Esophagus muscularis mucosa (tissue), 4 donors: ENCODE data around the gene NARF. TPM values are rescaled to one million over a fixed set of nuclear protein-coding genes. Genes with fewer than 3 reads are reported as not detected.
A peak's percentile ranks its signal among the peaks of the same experiment; 100 is the strongest.

Source experiments
- DNase-seq: peaks from one replicate; pipeline ENCODE4 v3.0.0-alpha.2; 2017; ENCODE audit errors: extremely low spot score
- H3K27ac ChIP-seq, 4 donors: fragments of 200-600 bp; sonication (generic); replicated peaks in 1 of 4; 1 replicate in 3 of 4; 2 replicates in 1 of 4; pipeline ENCODE4 v1.5.1; 2016 to 2019; ENCODE audit warnings: mild to moderate bottlenecking in 1 of 4
- H3K27me3 ChIP-seq, 4 donors: fragments of 200-600 bp; sonication (generic); one replicate each; pipeline versions ENCODE4 v1.5.1 to v1.6.0; 2016 to 2019
- H3K36me3 ChIP-seq, 4 donors: fragments of 200-600 bp; sonication (generic); one replicate each; pipeline ENCODE4 v1.5.1; 2016 to 2019
- H3K4me1 ChIP-seq, 4 donors: fragments of 200-600 bp; sonication (generic); one replicate each; pipeline ENCODE4 v1.5.1; 2016 to 2019
- H3K4me3 ChIP-seq, 4 donors: fragments of 200-600 bp; sonication (generic); 1 replicate in 2 of 4; 2 replicates in 2 of 4; pipeline ENCODE4 v1.5.1; 2016 to 2019; ENCODE audit warnings: mild to moderate bottlenecking in 4 of 4, moderate library complexity in 1 of 4
- H3K9me3 ChIP-seq, 4 donors: fragments of 200-600 bp; sonication (generic); 1 replicate in 3 of 4; 2 replicates in 1 of 4; pipeline ENCODE4 v1.5.1; 2016 to 2019
- EP300 ChIP-seq: sonication (generic); formaldehyde crosslinking; IDR thresholded peaks from one replicate; pipeline ENCODE4 v1.6.1; 2017; ENCODE audit warnings: antibody characterized with exemption
- POLR2A ChIP-seq: fragments of 450-650 bp; IDR thresholded peaks from one replicate; pipeline ENCODE4 v1.6.1; 2017; ENCODE audit warnings: antibody characterized with exemption, moderate library complexity, mild to moderate bottlenecking, low read depth
- POLR2AphosphoS5 ChIP-seq, 2 donors: sonication (generic); formaldehyde crosslinking; IDR thresholded peaks; one replicate each; pipeline ENCODE4 v1.6.1; 2017; ENCODE audit warnings: antibody characterized with exemption in 2 of 2
- WGBS: methylation state at CpG from one replicate; pipeline ENCODE4 v1.1.5; 2018; 5-methylcytosine and 5-hydroxymethylcytosine counted together
- intact Hi-C: fragments of 100-400 bp; cut with DNase I; formaldehyde crosslinking; loops from one replicate; pipeline ENCODE4 v1.15.1; 2023
- total RNA-seq, 4 donors: library from RNA; depleted of rRNA; stranded (reverse); fragments of >200 nt; gene quantifications; one replicate each; pipeline versions ENCODE4 v1.1.0 to v1.2.1, GENCODE V29; 2016
- TF ChIP-seq, protein P1 (sequence below), 3 experiments: fragments of 200-600 bp in 2 of 3; fragments of 450-650 bp in 1 of 3; sonication (generic) in 2 of 3; IDR thresholded peaks; one replicate each; pipeline ENCODE4 v1.5.1; 2017 to 2019; ENCODE audit warnings: antibody characterized with exemption in 3 of 3, mild to moderate bottlenecking in 2 of 3, moderate library complexity in 1 of 3

NARF gene
- total RNA-seq, 4 donors from 2014 or later = 26.2 to 30.9 (median 29.3) TPM

DNA sequence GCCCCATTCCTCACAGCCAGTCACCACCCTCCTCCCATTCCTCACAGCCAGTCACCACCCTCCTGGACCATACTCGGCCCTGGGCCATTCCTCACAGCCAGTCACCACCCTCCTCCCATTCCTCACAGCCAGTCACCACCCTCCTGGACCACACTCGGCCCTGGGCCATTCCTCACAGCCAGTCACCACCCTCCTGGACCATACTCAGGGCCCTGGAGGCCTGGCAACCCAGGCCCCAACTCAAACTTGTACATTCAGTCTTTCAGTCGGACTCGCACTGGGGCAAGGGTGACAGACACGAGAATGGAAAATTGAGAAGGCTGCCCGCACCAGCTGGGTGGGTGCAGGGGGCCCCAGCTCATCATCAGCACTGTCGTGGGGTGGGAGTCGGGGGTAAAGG, 30.6 kb downstream of the NARF start:
- H3K27ac ChIP-seq = peak overlapping the region; percentile 54 to 73 (median 68)

DNA sequence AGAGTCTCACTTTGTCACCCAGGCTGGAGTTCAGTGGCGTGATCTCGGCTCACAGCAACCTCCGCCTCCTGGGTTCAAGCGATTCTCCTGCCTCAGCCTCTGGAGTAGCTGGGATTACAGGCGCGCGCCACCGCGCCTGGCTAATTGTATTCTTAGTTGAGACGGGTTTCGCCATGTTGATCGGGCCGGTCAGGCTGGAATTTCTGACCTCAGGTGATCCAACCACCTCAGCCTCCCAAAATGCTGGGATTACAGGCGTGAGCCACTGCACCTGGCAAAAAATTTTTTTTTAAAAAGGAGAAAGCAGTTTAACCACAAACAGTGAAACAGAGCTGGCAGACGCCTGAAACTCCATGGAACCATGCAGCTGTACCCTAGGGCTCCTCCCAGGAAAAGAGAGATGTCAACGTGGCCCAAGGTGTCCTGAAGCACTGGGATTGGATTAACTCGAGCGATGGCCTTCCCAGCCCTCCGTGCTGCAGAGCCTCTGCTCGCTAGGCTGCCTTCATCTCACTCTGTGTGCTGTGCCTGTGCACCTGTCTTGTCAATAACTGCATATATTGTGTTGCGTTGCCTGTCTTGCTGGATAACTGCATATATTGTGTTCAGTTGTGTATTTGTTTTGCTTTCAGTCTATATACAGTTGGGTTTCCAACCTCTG, 31.4 kb downstream of the NARF start:
- H3K27me3 ChIP-seq = no peaks in the 10 kb centered on the region
- no peak for DNase-seq
- H3K9me3 ChIP-seq = no peaks in the 10 kb centered on the region
- H3K27ac ChIP-seq = peak overlapping the region; percentile 54 to 73 (median 68)
- H3K4me3 ChIP-seq = no peak overlapping the region
- H3K4me1 ChIP-seq = peaks cover 27 to 41% (median 38%) of the 10 kb centered on the region in 4 donors
- intact Hi-C loops = loop anchor here (5.0 kb wide), 1 partner anchor 37 kb away; no protein-coding TSS in a partner anchor
- 89% methylated on average over 21 of the region's 21 CpGs for WGBS
- H3K36me3 ChIP-seq = peaks cover 26 to 44% (median 36%) of the 10 kb centered on the region in 4 donors
- TF ChIP-seq, protein P1, sequence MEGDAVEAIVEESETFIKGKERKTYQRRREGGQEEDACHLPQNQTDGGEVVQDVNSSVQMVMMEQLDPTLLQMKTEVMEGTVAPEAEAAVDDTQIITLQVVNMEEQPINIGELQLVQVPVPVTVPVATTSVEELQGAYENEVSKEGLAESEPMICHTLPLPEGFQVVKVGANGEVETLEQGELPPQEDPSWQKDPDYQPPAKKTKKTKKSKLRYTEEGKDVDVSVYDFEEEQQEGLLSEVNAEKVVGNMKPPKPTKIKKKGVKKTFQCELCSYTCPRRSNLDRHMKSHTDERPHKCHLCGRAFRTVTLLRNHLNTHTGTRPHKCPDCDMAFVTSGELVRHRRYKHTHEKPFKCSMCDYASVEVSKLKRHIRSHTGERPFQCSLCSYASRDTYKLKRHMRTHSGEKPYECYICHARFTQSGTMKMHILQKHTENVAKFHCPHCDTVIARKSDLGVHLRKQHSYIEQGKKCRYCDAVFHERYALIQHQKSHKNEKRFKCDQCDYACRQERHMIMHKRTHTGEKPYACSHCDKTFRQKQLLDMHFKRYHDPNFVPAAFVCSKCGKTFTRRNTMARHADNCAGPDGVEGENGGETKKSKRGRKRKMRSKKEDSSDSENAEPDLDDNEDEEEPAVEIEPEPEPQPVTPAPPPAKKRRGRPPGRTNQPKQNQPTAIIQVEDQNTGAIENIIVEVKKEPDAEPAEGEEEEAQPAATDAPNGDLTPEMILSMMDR (IDR thresholded peaks at IDR 0.05) = no peak
- TF ChIP-seq POLR2AphosphoS5 (IDR thresholded peaks at IDR 0.05) = no peak
- no peak for TF ChIP-seq EP300
- no peak for TF ChIP-seq POLR2A

More for the DNA sequence above, 30.6 kb downstream of the NARF start:
- TF ChIP-seq POLR2AphosphoS5 (IDR thresholded peaks at IDR 0.05) = peak in 1 of 2 donors; percentile 36
- TF ChIP-seq EP300 = no peak
- intact Hi-C loops = no loop called here
- H3K36me3 ChIP-seq = peaks cover 35 to 52% (median 45%) of the 10 kb centered on the region in 4 donors
- WGBS = 54% methylated on average over 7 of the region's 8 CpGs
- H3K27me3 ChIP-seq = no peaks in the 10 kb centered on the region
- H3K4me1 ChIP-seq = peaks cover 22 to 32% (median 31%) of the 10 kb centered on the region in 4 donors
- DNase-seq = no peak
- no peaks in the 10 kb centered on the region for H3K9me3 ChIP-seq
- H3K4me3 ChIP-seq = no peak overlapping the region

DNA sequence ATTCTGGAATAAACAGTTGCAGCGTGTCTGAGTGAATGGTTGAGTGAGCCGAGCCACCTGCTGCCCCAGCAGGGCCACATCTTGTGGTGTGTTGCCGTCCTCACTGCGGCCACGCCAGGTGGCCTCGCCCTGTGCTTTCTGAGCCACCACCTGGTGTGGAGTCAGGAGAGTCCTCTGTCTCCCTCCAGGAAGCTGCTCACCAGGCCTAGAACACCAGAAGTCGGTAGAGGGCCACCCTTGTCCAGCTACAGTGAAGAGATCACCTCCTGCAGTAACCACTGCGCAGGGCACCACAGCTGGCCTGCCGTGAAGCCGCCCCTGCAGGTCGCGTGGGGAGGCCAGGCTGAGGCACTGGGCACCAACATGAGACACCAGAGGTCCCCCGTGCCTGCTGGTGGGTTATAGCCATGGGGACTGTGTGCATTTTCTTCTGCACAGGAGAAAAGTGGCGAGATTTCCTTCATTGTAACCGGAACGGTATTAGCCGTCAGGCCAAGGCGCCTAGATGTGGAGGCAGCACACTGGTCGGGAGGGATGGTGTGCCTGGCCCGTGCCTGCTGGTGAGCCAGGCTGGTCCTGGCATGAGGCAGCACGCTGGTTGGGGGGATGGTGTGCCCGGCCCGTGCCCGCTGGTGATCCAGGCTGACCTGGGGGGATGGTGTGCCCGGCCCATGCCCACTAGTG, 32.1 kb downstream of the NARF start:
- no peak overlapping the region for H3K4me3 ChIP-seq
- no peak for TF ChIP-seq EP300
- TF ChIP-seq POLR2A = no peak
- TF ChIP-seq POLR2AphosphoS5 (IDR thresholded peaks at IDR 0.05) = no peak
- TF ChIP-seq, protein P1 (IDR thresholded peaks at IDR 0.05) = no peak
- 88% methylated on average over 13 of the region's 25 CpGs for WGBS
- H3K4me1 ChIP-seq = peaks cover 27 to 45% (median 41%) of the 10 kb centered on the region in 4 donors
- no peak overlapping the region for H3K27ac ChIP-seq
- H3K27me3 ChIP-seq = no peaks in the 10 kb centered on the region
- DNase-seq = no peak
- peaks cover 19 to 37% (median 30%) of the 10 kb centered on the region in 4 donors for H3K36me3 ChIP-seq
- no peaks in the 10 kb centered on the region for H3K9me3 ChIP-seq
- intact Hi-C loops = loop anchor here (5.0 kb wide), 1 partner anchor 37 kb away; no protein-coding TSS in a partner anchor

DNA sequence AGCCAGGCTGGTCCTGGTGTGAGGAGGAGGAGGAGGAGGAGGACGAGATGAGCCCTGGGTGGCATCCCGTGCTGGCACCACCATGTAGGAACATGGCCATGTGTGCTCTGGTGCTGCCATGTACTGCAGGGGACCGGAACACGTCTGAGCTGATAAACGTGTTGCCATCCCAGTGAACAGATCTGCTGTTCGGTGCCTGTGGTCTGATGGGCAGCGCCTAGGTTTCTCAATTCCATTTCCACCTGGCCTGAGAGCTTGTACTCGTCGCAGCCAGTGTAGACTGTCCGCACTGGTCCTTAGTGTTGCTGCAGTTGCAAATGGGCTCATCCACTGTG, 32.6 kb downstream of the NARF start:
- Histone ChIP-seq H3K27ac (no peak overlapping the region), H3K4me1 (peaks cover 27 to 50% (median 45%) of the 10 kb centered on the region in 4 donors), H3K9me3 (no peaks in the 10 kb centered on the region), H3K27me3 (no peaks in the 10 kb centered on the region), H3K4me3 (no peak overlapping the region), H3K36me3 (peaks cover 14 to 32% (median 25%) of the 10 kb centered on the region in 4 donors)
- WGBS = 97% methylated on average over 10 of the region's 10 CpGs
- TF ChIP-seq, protein P1 (IDR thresholded peaks at IDR 0.05) = no peak
- TF ChIP-seq POLR2A = no peak
- no peak for TF ChIP-seq EP300
- no peak for DNase-seq
- intact Hi-C loops = loop anchor here (5.0 kb wide), 1 partner anchor 36 kb away; no protein-coding TSS in a partner anchor

DNA sequence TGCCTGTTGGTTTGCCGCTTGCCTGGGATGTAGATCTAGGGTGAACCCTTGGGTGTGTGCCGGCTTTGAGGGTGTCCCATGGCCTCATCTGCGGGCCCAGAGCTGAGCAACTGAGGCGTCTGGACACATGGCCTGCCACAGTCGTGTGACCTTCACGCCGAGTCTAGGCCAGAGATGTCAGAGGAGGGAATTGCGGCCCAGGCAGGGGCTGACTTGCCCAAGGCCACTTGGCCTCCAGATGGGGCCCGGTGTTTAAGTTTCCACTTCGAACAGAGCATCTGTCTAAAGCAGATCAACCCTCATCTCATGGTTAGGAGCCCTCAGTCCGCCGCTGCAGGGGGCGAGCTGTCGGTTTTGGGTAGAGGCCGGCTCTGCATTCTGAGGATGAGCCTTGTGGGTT, 33.0 kb downstream of the NARF start:
- Histone ChIP-seq H3K36me3 (peaks cover 11 to 28% (median 21%) of the 10 kb centered on the region in 4 donors), H3K4me3 (no peak overlapping the region), H3K27ac (no peak overlapping the region), H3K4me1 (peaks cover 29 to 54% (median 48%) of the 10 kb centered on the region in 4 donors), H3K9me3 (no peaks in the 10 kb centered on the region), H3K27me3 (no peaks in the 10 kb centered on the region)
- TF ChIP-seq POLR2A = no peak
- TF ChIP-seq, protein P1 (IDR thresholded peaks at IDR 0.05) = no peak
- TF ChIP-seq EP300 = no peak
- no peak for TF ChIP-seq POLR2AphosphoS5 (IDR thresholded peaks at IDR 0.05)
- DNase-seq = no peak
- intact Hi-C loops = loop anchor here (5.0 kb wide), 1 partner anchor 36 kb away; no protein-coding TSS in a partner anchor
- 96% methylated on average over 5 of the region's 15 CpGs for WGBS
